Endodermal cell (in vitro differentiated cells): ENCODE measurements around the gene POLE. TPM values are rescaled to one million over a fixed set of nuclear protein-coding genes. Genes with fewer than 3 reads are reported as not detected.
A peak's percentile ranks its signal among the peaks of the same experiment; 100 is the strongest.

ENCODE experiments used
- DNase-seq: peaks from one replicate; pipeline ENCODE4 v3.0.0-alpha.2; 2017
- H3K27ac ChIP-seq: 2 replicates; pipeline ENCODE4 v1.5.1; 2013; ENCODE audit warnings: mild to moderate bottlenecking, low read depth, low read length, moderate library complexity
- H3K27me3 ChIP-seq: 2 replicates; pipeline ENCODE4 v1.6.1; 2013; ENCODE audit warnings: mild to moderate bottlenecking, low read length, moderate library complexity; ENCODE audit not compliant: insufficient read depth, control insufficient read depth, poor library complexity, severe bottlenecking
- H3K36me3 ChIP-seq: 2 replicates; pipeline ENCODE4 v1.7.0; 2013; ENCODE audit warnings: mild to moderate bottlenecking, low read length, moderate library complexity; ENCODE audit not compliant: control insufficient read depth, insufficient read depth
- H3K4me1 ChIP-seq: one replicate; pipeline ENCODE4 v1.7.0; 2013; ENCODE audit warnings: low read length; ENCODE audit not compliant: control insufficient read depth, insufficient read depth
- H3K4me3 ChIP-seq: 2 replicates; pipeline ENCODE4 v1.5.1; 2013; ENCODE audit warnings: mild to moderate bottlenecking, low read length, moderate library complexity
- H3K9ac ChIP-seq: 2 replicates; pipeline ENCODE4 v1.6.1; 2013; ENCODE audit warnings: mild to moderate bottlenecking, low read length, moderate library complexity; ENCODE audit not compliant: poor library complexity, severe bottlenecking; ENCODE audit errors: extremely low read depth
- H3K9me3 ChIP-seq: 2 replicates; pipeline ENCODE4 v1.6.1; 2013; ENCODE audit warnings: mild to moderate bottlenecking, low read length, moderate library complexity; ENCODE audit not compliant: control insufficient read depth
- H3K27ac Mint-ChIP-seq: 2 replicates; pipeline ENCODE4 v1.8.0; 2020; ENCODE audit warnings: mixed read lengths
- H3K27me3 Mint-ChIP-seq: 2 replicates; pipeline ENCODE4 v1.8.0; 2021; ENCODE audit warnings: mild to moderate bottlenecking, mixed read lengths; ENCODE audit not compliant: insufficient read depth
- H3K36me3 Mint-ChIP-seq: 2 replicates; pipeline ENCODE4 v1.8.0; 2020; ENCODE audit warnings: low read depth, mixed read lengths
- H3K4me1 Mint-ChIP-seq: 2 replicates; pipeline ENCODE4 v1.8.0; 2020; ENCODE audit warnings: mixed read lengths
- H3K4me3 Mint-ChIP-seq: 2 replicates; pipeline ENCODE4 v1.8.0; 2020; ENCODE audit warnings: mild to moderate bottlenecking, moderate library complexity, mixed read lengths
- H3K9me3 Mint-ChIP-seq: 2 replicates; pipeline ENCODE4 v1.8.0; 2020; ENCODE audit warnings: mild to moderate bottlenecking, mixed read lengths
- CTCF ChIP-seq: fragments of 200-600 bp; sonication (generic); conservative IDR thresholded peaks from 2 replicates; pipeline ENCODE4 v1.5.0; 2021; ENCODE audit warnings: antibody characterized with exemption, mild to moderate bottlenecking
- WGBS, 2 experiments: methylation state at CpG; one replicate each; pipeline versions ENCODE4 v1.1.5 to v1.1.7; 2013; ENCODE audit warnings: missing lambda C conversion rate in 2 of 2, mixed read lengths in 1 of 2; ENCODE audit not compliant: insufficient coverage in 1 of 2, insufficient read length in 1 of 2; 5-methylcytosine and 5-hydroxymethylcytosine counted together
- total RNA-seq, 2 donors: library from RNA; stranded (reverse); fragmentation: NEBNext Ultra II Directional in 1 of 2; extraction: Animal tissue kit (Norgen Biotek cat#: 25700) in 1 of 2; gene quantifications; 2 replicates in 1 of 2; 3 replicates in 1 of 2; pipeline ENCODE4 v1.2.1, GENCODE V29; 2021

POLE gene
- total RNA-seq, 2 donors from 2014 or later: 165 to 212 TPM

GRCh38 chr12:132718644-132719043 is 31.5 kb upstream of the POLE start:
- H3K4me3 Mint-ChIP-seq: no peak overlapping the region
- no peaks in the 10 kb centered on the region for H3K4me1 ChIP-seq
- peaks cover 61% of the 10 kb centered on the region for H3K36me3 ChIP-seq
- no peak overlapping the region for H3K9ac ChIP-seq
- no peak overlapping the region for H3K4me3 ChIP-seq
- H3K9me3 ChIP-seq: no peaks in the 10 kb centered on the region
- no peaks in the 10 kb centered on the region for H3K9me3 Mint-ChIP-seq
- H3K27me3 Mint-ChIP-seq: no peaks in the 10 kb centered on the region
- DNase-seq: no peak
- TF ChIP-seq CTCF: no peak
- no peak overlapping the region for H3K27ac ChIP-seq
- no peaks in the 10 kb centered on the region for H3K27me3 ChIP-seq
- peaks cover 72% of the 10 kb centered on the region for H3K36me3 Mint-ChIP-seq
- 91 to 95% methylated on average over 19 to 21 of the region's 21 CpGs for WGBS, 2 experiments
- H3K27ac Mint-ChIP-seq: peak overlapping the region; percentile 21
- H3K4me1 Mint-ChIP-seq: no peaks in the 10 kb centered on the region

GRCh38 chr12:132717531-132718387 is 30.6 kb upstream of the POLE start:
- DNase-seq: peak; percentile 69
- Histone ChIP-seq H3K36me3 (peaks cover 54% of the 10 kb centered on the region), H3K27ac (no peak overlapping the region), H3K4me1 (no peaks in the 10 kb centered on the region), H3K9ac (no peak overlapping the region), H3K27me3 (no peaks in the 10 kb centered on the region), H3K9me3 (no peaks in the 10 kb centered on the region), H3K4me3 (no peak overlapping the region)
- 96 to 98% methylated on average over 42 to 60 of the region's 61 CpGs for WGBS, 2 experiments
- H3K4me1 Mint-ChIP-seq: no peaks in the 10 kb centered on the region
- H3K9me3 Mint-ChIP-seq: no peaks in the 10 kb centered on the region
- no peak for TF ChIP-seq CTCF
- no peak overlapping the region for H3K27ac Mint-ChIP-seq
- H3K36me3 Mint-ChIP-seq: peaks cover 70% of the 10 kb centered on the region
- H3K27me3 Mint-ChIP-seq: no peaks in the 10 kb centered on the region
- H3K4me3 Mint-ChIP-seq: no peak overlapping the region

- H3K4me1 ChIP-seq: no peaks in the 10 kb centered on the region
- H3K9me3 Mint-ChIP-seq: no peaks in the 10 kb centered on the region
- H3K27ac Mint-ChIP-seq: no peak overlapping the region
- TF ChIP-seq CTCF: no peak
- no peaks in the 10 kb centered on the region for H3K27me3 Mint-ChIP-seq
- no peaks in the 10 kb centered on the region for H3K27me3 ChIP-seq
- peaks cover 2% of the 10 kb centered on the region for H3K4me1 Mint-ChIP-seq
- WGBS, 2 experiments: 95 to 96% methylated on average over 9 to 17 of the region's 17 CpGs
- H3K4me3 Mint-ChIP-seq: no peak overlapping the region
- DNase-seq: no peak
- H3K4me3 ChIP-seq: no peak overlapping the region
- H3K9me3 ChIP-seq: no peaks in the 10 kb centered on the region
- no peak overlapping the region for H3K9ac ChIP-seq
- no peak overlapping the region for H3K27ac ChIP-seq
- H3K36me3 ChIP-seq: peaks cover 49% of the 10 kb centered on the region
- peaks cover 66% of the 10 kb centered on the region for H3K36me3 Mint-ChIP-seq
Observed at GRCh38 chr12:132717011-132717410, 29.9 kb upstream of the POLE start.
